LoVo (cell line): ENCODE results near the gene SMCO4.

Experiments used
- DNase-seq: peaks from one replicate; pipeline ENCODE4 v3.0.0-alpha.2; 2016; ENCODE audit warnings: low spot score

SMCO4 gene

DNA sequence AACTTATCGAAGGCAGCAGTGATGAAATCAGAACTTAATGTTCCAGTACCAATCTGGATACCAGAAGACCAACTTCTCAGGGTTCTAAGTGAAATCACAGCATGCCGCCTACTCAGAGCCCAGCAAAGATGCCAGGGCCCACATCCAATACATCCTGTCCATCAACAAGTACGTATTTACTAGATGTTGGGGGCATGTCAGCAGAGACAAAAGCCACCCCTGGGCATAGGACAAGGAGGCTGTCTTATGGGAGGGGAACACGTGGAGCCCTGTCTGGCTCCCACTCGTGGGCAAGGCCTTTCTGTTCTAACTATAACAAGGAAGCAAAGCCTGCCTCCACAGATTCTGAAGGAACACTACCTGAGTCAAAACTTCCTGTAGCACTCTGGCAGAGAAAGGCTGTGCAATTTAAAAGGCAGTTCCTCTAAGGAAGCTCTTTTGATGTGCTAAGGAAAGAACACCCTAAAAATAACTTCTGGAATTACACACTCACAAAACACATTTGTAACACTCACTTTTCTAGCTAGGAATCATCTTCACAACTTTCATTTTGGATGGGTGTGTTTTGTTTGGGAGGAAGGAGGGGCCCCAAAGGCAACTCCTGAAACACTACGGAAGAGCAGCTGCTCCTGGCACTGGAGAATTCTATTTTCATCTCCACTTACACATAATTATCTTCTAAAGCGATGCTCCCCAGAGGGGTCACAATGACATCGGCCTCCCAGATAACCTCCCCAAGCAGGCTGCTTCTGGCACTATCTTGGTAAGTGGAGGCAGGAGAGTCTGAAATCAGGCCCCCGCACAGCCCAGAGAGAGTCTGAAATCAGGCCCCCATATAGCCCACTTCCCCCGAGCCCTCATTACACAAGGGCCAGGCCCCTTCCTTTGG lies 14.2 kb downstream of the SMCO4 start:
- no peak for DNase-seq

DNA sequence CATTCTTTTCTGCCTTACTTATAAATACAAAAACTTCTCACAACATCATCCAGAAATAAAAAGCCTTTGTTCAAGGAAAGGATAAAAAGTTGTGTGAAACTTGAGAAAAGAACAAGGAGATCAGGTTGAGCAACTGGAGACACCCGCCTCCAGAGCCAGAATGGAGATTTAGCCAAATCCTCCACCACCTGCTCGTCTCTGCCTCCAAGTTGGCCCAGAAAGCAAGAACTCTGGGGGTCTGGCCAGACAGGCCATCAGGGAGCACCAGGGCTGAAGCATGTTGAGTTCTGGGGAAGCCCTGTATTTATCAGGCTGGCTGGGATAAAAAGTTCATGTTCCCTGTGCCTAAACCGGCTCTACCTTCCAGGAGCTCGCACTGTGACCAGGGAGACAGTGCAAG lies 14.9 kb downstream of the SMCO4 start:
- DNase-seq = no peak

DNA sequence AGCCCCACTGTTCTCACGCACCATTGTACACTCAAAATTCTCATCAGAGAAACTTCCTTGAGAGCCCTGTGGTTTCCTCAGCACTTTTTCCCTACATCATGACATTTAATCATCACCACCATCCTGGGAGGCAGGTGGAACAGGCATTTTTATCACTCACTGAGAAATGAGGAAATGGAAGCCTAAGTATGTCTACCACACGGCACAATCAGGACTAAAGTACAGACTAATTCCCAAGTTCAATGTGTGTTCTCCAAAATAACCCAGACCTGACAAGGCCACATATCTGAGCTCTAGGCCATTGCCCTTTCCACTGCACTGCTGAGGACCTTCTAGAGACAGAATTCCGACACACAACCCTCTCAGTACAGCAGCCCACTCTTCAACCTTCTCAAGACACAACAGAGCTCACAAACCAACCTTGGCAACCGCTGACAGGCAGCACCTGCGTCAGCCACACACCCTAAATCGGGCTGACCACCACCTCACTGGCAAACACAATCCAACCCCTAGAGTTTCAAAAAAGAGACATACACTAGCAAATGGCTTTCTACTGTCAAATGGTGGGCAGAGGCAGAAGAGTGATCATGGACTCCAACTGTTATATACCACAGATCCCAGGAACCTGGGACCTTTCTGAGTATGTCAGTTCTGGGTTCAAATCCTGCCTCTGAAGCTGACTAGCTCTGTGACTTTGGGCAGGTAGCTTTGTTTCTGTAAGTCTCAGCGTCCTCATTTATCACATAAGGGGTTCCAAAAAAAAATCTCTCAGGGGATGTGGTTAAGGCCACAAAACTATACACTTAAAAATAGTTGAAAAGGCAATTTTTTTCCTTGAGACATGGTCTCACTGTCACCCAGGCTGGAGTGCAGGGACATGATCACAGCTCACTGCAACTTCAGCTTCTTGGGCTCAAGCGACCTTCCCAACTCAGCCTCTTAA lies 16.3 kb downstream of the SMCO4 start:
- no peak for DNase-seq

DNA sequence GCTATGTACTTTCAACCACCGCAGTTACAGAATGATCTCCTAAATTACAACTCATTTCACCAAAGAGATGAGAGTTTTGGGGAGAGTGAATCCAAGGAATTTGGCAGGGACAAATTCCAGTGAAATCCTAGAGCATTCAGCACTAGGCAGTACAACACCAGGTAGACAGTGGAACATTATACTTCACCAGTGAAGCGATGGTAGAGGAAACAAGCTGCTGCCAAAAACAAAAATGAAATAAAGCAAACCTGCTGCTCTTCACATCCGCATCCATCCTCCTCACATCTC lies 16.9 kb downstream of the SMCO4 start:
- no peak for DNase-seq

- DNase-seq = no peak
These were observed 17.4 kb downstream of the SMCO4 start for GRCh38 chr11:93525601-93526345.

- no peak for DNase-seq
These were observed 18.3 kb downstream of the SMCO4 start for GRCh38 chr11:93524858-93525257.

DNA sequence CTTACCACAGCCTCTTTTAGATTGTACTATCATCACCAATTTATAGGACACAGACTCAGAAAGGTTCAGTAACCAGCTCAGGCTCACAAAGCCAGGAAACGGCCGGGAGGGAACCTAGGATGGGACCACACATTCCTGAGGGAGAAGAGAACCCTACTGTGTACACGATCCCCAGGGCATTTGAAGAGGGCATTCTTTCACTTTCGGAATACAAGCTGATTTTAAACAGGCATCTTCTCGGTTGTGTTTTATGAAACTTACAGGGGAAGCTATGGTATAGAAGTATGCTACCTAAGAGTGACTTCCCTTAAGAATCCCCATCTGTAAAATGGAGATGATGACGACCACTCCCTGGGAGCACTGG lies 19.0 kb downstream of the SMCO4 start:
- no peak for DNase-seq

GRCh38 chr11:93520726-93521509 lies 22.3 kb downstream of the SMCO4 start:
- DNase-seq = no peak

GRCh38 chr11:93519179-93519578 lies 24.0 kb downstream of the SMCO4 start:
- DNase-seq = no peak

DNA sequence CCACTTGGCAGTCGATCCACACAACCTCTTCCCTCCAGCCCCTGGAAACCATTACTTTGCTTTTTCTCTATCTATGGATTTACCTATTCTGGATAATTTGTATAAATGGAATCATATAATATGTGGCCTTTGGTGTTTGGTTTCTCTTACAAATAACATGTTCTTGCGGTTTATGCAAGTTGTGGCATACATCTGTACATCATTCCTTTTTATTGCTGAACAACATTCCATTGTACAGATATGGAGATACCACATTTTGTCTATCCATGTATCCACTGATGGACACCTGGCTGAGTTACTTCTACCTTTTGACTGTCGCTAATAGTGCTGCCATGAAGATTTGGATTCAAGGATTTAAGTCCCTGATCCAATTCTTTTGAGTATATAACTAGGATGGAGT lies 25.1 kb downstream of the SMCO4 start:
- DNase-seq = no peak

GRCh38 chr11:93517611-93518010 lies 25.6 kb downstream of the SMCO4 start:
- DNase-seq = no peak

DNA sequence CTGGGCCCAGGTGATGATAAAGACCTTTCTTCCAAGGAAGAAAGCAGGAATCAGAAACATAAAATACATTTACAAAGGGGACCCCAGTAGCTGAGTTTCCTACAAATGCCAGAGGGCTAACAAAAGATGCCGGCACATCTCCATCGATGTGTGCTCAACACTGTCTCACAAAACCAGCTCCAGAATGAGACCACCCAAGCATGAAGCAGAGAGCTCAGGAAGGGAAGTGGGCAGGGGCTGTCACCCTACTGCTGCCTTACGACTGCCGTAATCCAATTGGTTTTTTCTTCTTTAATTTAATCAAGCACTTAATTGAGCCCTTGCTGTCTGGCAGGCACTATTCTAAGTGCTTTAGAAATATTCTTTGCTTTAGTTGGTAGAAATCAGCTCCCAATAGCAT lies 26.1 kb downstream of the SMCO4 start:
- DNase-seq = no peak

GRCh38 chr11:93515441-93516025 lies 27.7 kb downstream of the SMCO4 start:
- no peak for DNase-seq

DNA sequence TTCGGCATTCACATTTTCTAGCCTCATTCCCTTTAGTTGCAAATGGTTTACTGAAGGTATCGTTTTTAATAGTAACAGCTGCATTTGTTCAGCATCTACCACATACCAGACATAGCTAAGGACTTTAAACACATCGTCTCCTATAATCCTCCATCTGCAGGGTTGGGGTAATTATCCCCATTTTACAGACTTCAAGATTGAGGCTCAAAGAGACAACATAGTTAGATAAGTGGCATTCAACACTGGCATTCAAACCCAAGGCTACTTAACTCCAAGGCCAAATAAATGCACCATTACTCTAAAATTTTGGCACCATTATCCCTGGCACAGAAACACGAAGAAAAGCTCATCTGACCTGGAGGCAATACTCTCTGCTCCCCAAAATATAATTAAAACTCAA lies 28.5 kb downstream of the SMCO4 start:
- no peak for DNase-seq

DNA sequence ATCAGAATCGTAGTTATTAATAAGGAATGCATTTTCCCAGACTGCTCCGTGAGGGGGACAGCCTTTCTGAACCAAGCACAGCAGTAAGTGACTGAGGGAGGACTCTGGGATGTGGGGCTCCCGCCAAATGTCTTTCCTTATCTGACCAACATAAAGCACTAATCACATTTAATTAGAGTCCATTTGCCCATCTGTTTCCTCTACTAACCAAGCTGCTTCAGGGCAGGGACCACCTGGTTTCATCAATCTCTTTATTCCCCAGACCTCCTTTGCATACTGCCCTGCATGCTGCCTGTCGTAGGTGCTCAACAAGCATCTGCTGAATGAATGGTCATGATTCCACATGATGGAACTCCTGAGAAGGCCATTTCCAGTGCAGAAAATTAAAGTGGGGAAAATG lies 29.4 kb downstream of the SMCO4 start:
- DNase-seq = no peak

GRCh38 chr11:93512949-93513667 lies 30.1 kb downstream of the SMCO4 start:
- DNase-seq = no peak

- no peak for DNase-seq
These were observed 31.1 kb downstream of the SMCO4 start for GRCh38 chr11:93512073-93512475.

DNA sequence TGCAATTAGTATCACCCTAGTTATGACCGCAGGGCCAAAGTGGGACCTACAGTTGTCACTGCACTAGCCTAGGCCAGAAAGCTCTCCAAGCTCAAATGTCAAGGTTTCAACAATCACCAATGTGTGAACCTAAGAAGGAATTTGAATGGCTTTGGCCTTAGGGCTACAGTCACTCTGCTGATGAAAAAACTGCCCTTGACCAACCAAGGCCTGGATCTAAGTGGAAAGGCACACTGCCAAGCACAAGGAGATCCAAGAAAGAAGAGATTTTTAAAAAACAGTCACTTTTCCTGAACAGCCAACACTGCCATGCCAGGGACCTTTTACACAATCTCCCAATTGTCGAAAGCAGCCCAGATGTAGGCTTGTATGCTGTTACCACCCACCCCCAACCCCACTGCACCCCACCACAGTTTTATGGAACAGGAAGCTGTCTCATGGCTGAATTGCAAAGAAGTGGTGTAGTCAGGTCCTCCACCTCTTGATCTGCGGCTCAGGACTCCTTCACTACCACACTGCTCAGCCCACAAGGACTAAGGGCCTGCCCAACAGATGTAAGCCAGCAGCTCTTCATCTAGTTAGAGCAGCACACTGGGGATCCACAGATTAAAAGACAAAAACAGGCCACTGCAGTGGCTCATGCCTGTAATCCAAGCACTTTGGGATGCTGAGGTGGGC lies 32.9 kb downstream of the SMCO4 start:
- DNase-seq = no peak

GRCh38 chr11:93507517-93507916 lies 35.7 kb downstream of the SMCO4 start:
- no peak for DNase-seq

DNA sequence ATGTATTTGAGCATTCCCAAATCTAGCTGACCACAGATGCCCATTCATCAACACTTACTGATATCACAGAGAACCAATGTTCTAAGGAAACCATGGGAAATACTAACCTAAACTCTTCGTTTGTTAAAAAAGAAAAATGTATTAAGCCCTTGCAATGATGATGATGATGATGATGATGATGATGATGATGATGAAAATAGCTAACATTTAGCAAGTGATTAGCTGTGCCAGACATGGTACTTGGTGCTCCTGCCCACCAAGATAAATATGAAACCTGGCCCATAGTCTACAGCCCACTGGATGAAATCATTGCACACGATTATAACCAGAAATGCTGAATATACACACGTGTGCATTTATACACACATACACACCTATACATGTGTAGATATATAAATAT lies 37.5 kb downstream of the SMCO4 start:
- DNase-seq = no peak
